ENCODE results near the gene PLA2G6.

Gene PLA2G6

DNA sequence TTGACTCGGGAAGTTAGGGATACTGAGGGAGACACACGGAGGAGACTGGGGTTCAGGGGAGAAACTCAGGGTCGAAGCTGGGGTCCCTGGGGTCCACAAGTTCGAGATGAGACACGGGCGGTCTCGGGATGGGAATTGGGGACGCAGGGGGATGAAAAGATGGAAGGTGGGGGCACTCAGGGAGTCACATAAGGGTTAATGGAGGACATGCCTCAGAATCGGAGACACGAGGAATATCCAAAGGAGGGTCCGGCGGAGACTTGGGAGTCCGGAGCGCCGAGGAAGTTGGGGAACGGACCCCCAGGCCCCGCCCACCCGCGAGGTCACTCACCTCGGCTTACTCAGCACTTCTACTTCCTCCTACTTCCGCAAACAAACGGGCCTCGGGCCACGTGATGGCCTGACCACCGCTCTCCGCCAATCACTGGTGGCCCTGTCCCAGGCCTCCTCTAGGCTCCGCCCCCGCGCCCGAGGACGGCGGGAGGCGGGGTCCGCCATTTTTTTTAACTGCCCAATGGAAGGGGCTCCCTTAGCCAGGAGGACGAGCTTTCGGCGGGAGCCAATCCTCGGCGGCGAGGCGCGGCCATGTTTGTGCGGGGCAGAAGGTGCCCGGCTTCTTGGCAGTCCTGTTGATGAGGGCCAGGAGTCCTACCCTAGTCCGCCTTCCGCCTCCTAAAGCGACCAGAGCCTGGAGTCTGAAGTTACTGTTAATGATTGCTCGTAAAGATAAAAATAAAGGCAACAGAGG, at the start of gene PLA2G6:
TSS of gene PLA2G6 (minus strand) at position 378 of the 748 bp plus-strand sequence. CDS start 12,404 bp downstream, outside the sequence.
- peak; percentile 92 to 94 for DNase-seq (ENCODE audit: low read depth in 2 of 2)

DNA sequence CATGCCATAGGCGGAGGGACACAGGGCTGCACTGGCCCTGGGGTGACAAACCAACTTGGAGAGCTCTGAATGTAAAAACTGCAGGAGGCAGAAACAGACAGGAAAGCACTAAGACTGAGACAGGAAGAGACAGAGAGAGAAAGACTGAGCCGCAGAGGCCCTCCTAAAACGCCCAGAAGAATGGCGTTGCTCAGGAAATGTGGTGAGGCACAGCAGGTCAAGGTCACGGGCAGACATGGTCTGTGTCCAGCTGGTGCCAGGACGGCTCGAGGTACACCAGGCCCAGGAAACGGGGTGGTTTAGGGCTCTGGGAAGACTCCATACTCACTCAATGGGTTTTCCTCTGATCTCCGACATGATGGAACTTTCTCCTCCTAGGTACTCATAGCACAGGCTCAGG, 49.3 kb upstream of the PLA2G6 start:
- no peak for DNase-seq (ENCODE audit: low read depth in 2 of 2)

DNA sequence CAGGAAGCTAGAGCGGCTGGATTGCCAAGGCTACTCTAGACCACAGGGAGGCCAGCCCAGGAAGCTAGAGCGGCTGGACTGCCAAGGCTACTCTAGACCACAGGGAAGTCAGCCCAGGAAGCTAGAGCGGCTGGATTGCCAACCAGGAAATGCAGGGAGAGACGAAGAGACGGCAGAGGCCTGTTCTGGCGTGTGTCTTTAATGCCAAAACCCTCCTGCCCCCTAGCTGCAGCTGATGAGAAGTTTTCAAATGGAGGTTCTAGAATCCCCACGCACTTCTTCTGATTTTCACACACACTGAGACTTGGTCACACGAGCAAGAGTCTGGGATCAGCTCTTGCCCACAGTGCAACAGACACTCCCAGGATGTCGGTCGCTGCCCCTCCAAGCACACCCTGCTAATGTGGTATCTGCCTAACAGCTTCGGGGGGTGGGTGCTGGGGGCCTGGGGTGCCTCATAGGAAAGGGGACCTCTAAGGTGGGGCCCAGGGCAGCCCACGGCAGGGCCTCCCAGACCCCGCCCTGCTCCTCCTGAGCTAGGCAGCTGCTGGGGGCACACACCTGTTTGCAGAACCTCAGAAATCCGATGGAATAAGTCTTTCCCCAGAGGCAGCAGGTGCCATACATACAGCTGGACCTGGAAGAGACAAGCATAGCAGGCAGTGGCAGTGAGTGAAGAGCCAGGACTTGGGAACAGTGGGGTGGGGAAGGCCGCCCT, 48.6 kb upstream of the PLA2G6 start:
- DNase-seq (ENCODE audit: low read depth in 2 of 2), result no peak

DNA sequence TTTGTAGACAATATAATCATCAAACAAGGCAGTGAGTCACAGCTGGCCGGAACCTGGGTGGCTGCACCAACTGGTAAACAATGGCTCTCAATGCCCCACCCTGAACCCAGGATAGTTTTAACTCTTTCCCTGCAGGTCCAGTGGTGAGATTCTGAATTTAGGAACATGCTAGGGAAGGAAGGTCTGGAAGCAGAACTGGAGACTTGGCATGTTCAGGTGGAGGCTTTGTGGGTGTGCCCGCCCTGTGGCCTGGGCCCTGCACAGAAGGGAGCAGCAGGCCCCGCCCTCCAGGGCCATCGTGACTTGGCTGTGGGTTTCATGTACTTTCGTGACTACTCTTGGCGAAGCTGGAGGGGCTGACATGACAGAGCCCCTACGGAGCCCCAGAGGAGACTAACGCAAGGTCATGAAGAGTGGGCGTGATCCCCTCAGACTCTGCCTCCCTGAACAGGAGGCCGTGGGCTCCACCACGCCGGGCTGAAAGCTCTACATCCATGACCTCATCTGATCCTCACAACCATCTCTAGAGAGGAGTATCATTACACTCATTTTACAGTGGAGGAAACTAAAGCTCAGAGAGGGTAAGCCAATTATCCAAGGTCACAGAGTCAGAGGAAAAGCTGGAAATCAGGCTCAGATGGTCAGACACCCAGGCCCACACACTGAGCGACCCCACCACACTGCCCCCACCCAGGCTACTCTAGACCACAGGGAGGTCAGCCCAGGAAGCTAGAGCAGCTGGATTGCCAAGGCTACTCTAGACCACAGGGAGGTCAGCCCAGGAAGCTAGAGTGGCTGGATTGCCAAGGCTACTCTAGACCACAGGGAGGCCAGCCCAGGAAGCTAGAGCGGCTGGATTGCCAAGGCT, 47.5 kb upstream of the PLA2G6 start:
- no peak for DNase-seq (ENCODE audit: low read depth in 2 of 2)

GRCh38 chr22:38228326-38228872, 46.8 kb upstream of the PLA2G6 start:
- DNase-seq (ENCODE audit: low read depth in 2 of 2), result no peak

GRCh38 chr22:38226853-38227649, 45.4 kb upstream of the PLA2G6 start:
- DNase-seq (ENCODE audit: low read depth in 2 of 2), result no peak

- no peak for DNase-seq (ENCODE audit: low read depth in 2 of 2)
Observed at GRCh38 chr22:38223289-38223960, 41.8 kb upstream of the PLA2G6 start.

DNA sequence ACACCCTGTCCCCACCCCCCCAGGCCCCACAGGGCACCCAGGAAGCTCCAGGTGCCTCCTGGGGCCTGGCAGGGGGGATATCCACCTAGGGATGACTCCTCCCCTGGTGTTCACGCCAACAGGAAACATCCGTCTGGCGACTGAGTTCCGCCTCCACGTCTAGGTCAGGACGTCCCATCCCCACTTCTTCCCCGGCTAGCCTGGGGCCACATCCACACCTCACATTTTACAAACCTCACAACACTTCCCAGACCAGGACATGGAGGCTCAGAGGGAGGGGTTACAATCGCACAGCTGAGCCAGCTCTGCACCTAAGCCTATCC, 41.1 kb upstream of the PLA2G6 start:
- no peak for DNase-seq (ENCODE audit: low read depth in 2 of 2)

GRCh38 chr22:38221908-38222796, 40.5 kb upstream of the PLA2G6 start:
- DNase-seq (ENCODE audit: low read depth in 2 of 2), result no peak

- DNase-seq (ENCODE audit: low read depth in 2 of 2), result no peak
Observed at GRCh38 chr22:38221407-38221806, 39.8 kb upstream of the PLA2G6 start.

DNA sequence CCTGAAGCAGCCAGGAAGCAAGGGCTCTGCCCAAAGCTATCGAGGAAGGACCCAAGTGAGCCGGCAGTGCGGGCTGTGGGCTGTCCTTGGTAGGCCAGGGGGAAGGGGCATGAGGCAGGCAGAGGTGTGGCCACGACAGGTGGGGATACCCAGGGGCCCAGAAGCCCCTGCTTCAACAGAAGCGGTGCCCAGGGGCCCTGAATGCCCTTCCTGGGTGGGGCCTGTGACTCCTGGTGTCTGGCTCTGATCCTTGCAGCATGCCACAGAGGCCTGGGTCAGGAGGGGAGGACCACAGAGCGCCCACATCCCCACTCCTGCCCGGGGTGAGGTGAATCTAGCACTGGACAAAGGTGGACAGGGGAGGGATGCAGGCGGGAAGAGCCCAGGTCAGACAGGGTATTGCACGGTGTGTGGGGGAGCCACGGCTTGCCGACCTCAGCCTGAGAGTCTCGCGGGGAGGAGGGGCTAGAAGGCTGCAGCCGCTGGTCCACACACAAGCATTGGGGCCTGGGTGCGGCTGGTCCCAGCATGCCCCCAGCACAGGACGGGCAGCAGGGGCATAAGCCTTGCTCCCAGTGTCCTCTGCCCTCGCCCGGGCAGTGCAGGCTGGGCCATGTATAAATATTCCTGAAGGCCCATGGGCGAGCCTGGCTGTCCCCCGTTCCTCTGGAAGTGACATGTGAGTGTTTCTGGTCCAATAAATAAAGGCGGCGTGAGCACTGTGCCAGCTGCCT, 39.2 kb upstream of the PLA2G6 start:
- no peak for DNase-seq (ENCODE audit: low read depth in 2 of 2)

DNA sequence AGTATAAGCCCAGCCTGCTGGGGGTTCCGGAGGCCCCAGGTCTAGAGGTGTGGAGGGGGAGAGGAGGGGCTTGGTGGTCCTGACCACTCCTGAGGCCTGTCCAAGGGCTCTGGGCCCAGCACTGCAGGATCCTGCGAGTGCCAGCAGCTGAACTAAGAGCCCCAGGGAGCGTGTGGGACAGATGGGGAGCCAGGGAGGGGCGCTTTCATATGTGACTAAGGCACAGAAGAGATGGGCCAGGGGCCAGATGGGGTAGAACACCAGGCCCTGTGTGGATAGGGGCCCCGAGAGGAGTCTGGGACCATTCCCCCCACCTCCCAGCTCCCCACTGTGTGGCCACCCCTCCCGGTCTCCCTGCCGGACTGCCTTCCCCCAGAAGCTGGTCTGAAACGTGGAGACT, 38.5 kb upstream of the PLA2G6 start:
- DNase-seq (ENCODE audit: low read depth in 2 of 2), result no peak

DNA sequence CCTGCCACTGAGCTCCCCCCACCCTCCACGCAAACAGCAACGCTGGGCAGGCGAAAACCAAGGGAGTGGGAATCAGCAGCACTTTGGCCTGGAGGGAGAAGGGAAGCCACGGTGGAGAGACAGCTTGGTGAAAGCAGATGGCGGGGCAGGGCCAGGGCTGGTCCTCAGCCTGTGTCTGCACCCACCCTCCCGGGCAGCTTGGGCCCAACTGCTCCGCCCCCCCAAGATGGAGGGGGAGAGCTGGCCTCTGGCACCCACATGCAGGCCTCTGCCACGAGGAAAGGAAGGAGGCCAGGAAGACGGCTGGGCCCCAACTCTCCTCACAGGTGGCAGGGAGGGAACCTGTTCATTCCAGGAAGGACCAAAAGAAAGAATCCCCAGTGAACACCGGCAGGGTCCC, 38.0 kb upstream of the PLA2G6 start:
- no peak for DNase-seq (ENCODE audit: low read depth in 2 of 2)

DNA sequence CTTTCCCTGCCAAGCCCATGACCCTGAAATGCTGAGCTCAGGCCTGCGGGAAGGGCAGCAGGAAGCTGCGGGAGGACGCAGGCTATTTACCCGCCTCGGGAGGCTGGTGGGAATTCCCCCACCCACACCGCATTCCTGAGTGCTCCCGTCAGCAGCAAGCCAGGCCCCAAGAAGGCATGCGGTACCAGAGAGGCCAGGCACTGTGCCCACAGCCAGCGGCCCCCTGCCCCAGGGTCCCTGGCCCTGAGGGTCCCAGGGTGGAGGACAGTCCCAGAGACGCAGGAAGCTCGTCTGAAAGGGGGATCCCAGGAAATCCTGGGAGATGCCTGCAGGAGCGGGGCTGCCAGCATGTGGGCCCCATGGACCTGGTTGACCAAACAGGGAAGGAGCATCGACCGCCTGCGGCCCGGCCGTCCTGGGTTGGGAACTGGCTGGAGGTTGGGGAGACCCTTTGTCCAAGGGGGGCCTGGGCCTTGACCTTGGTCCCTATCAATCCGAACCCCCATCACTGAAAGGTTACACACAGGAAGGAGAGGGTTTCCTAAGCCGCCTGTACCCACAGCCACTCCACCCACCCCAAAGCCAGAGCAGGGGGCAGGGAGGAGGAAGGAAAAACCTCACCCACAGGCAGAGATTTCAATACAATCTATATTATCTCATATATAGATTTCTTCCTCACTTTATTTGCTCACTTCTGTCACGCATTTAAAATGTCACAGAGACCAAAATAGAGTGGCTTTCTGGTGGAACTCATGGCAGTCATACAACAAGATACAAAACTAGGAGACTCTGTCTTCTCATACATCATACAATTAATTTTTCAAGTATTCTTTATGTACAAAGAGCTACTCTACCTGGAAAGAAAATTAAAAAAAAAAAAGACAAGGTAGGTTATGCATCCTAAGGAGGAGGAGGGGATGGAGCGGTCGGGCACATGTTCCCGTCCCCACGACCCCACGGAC, 37.3 kb upstream of the PLA2G6 start:
- no peak for DNase-seq (ENCODE audit: low read depth in 2 of 2)

DNA sequence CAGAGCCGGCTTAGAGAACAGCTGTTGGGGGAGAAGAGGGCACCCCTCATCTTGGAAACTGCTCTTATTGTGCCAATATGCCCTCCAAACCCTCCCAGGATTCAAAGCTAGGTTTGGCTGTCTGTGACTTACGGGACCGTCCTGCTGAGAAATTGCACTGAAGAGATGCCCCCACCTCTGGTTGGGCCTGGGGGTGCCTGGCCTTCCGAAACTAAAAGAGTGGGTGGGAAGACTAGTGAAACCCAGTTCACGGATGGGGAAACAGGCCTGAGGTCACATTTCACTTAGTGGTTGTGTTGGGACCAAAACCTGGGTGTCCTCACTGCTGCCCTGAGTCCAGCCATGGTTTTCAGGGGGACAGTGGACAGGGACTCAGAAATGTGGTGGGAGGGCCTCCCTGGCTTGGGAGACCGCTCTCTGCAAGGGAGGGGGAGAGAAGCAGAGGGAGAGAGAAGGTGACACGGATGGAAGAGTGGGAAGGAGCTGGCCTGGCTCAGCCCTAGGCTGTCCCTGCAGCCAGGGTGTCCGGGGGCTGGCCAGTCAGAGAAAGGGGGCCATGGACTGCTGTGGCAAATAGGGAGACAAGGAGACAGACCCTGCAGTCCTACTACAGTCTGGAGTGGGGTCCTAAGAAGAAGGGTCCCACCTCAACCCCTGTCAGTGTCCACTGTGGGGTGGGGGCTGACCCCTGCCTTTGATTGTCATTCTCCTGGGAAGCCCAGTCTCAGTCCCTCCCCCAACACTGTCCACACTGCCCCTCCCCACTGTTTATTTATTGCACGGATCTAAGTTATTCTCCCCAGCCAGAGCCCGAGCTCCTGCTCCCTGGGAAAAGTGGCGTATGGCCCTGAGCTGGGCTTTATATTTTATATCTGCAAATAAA, 33.8 kb upstream of the PLA2G6 start:
- no peak for DNase-seq (ENCODE audit: low read depth in 2 of 2)

- DNase-seq (ENCODE audit: low read depth in 2 of 2), result peak in 1 of 2 donors; percentile 39
Observed at GRCh38 chr22:38214302-38215056, 32.8 kb upstream of the PLA2G6 start.

Data from activated CD8-positive, alpha-beta memory T cell treated with anti-CD3 and anti-CD28 coated beads for 4 hours (primary cell).